ENCODE results near the gene ELOB.

The ELOB gene

GRCh38 chr16:2742323-2743006 is 34.6 kb downstream of the ELOB start:
- Histone ChIP-seq H2AK5ac (ENCODE audit: low read depth, low read length) (peak overlapping the region; percentile 37), H3K4ac (ENCODE audit: low read length) (no peak overlapping the region), H3K4me1 (ENCODE audit: control insufficient read depth in 2 of 2, insufficient read depth in 1 of 2, low read depth in 1 of 2, low read length in 2 of 2) (peaks cover 3 to 18% of the 10 kb centered on the region in 2 donors), H3K4me2 (ENCODE audit: insufficient read depth, low read length, poor library complexity, severe bottlenecking) (no peak overlapping the region), H3K14ac (ENCODE audit: low read length) (no peak overlapping the region), H3K4me3 (ENCODE audit: low read length in 2 of 2) (no peak overlapping the region), H3K79me1 (ENCODE audit: low read depth, low read length) (no peaks in the 10 kb centered on the region), H3K23ac (ENCODE audit: low read depth, low read length, poor library complexity) (peak overlapping the region; percentile 55), H2AFZ (ENCODE audit: low read length) (no peak overlapping the region), H3K27me3 (ENCODE audit: control insufficient read depth in 3 of 3, insufficient read depth in 3 of 3, low read depth in 1 of 3, low read length in 3 of 3) (no peaks in the 10 kb centered on the region), H4K8ac (ENCODE audit: low read depth, low read length) (no peak overlapping the region), H3K18ac (ENCODE audit: low read length) (no peak overlapping the region), H3K36me3 (replicated peaks in 1 of 2; ENCODE audit: control insufficient read depth in 2 of 2, insufficient read depth in 2 of 2, low read length in 2 of 2) (no peaks in the 10 kb centered on the region), H2BK120ac (ENCODE audit: low read depth, low read length) (no peak overlapping the region), H3K9ac (ENCODE audit: low read depth, low read length, poor library complexity) (peak overlapping the region; percentile 72), H3K9me3 (replicated peaks in 1 of 2; ENCODE audit: control insufficient read depth in 2 of 2, insufficient read depth in 1 of 2, low read depth in 1 of 2, low read length in 2 of 2) (no peaks in the 10 kb centered on the region), H3K27ac (replicated peaks; ENCODE audit: low read length) (no peak overlapping the region), H4K91ac (ENCODE audit: low read depth, low read length, poor library complexity) (no peak overlapping the region), H2BK15ac (ENCODE audit: low read length) (no peak overlapping the region), H2BK12ac (ENCODE audit: low read length) (no peak overlapping the region), H2BK5ac (ENCODE audit: low read length) (no peak overlapping the region)
- DNase-seq (ENCODE audit: low spot score): no peak
- WGBS, 2 donors (ENCODE audit: extremely low coverage in 2 of 2, insufficient read length in 2 of 2, insufficient replicate concordance in 1 of 2): no CpG with 5 or more reads among the region's 12 CpGs

GRCh38 chr16:2741168-2741567 is 35.9 kb downstream of the ELOB start:
- H3K4me3 ChIP-seq (ENCODE audit: low read length in 2 of 2): no peak overlapping the region
- no peak for DNase-seq (ENCODE audit: low spot score)
- peak overlapping the region; percentile 32 for H3K14ac ChIP-seq (ENCODE audit: low read length)
- no CpG with 5 or more reads among the region's 4 CpGs for WGBS, 2 donors (ENCODE audit: extremely low coverage in 2 of 2, insufficient read length in 2 of 2, insufficient replicate concordance in 1 of 2)
- no peak overlapping the region for H2AK5ac ChIP-seq (ENCODE audit: low read depth, low read length)
- H4K91ac ChIP-seq (ENCODE audit: low read depth, low read length, poor library complexity): no peak overlapping the region
- H3K27me3 ChIP-seq (ENCODE audit: control insufficient read depth in 3 of 3, insufficient read depth in 3 of 3, low read depth in 1 of 3, low read length in 3 of 3): no peaks in the 10 kb centered on the region
- H3K9ac ChIP-seq (ENCODE audit: low read depth, low read length, poor library complexity): no peak overlapping the region
- H2BK12ac ChIP-seq (ENCODE audit: low read length): no peak overlapping the region
- peak overlapping the region; percentile 19 for H2BK5ac ChIP-seq (ENCODE audit: low read length)
- H3K36me3 ChIP-seq (replicated peaks in 1 of 2; ENCODE audit: control insufficient read depth in 2 of 2, insufficient read depth in 2 of 2, low read length in 2 of 2): no peaks in the 10 kb centered on the region
- H3K27ac ChIP-seq (replicated peaks; ENCODE audit: low read length): no peak overlapping the region
- H2BK15ac ChIP-seq (ENCODE audit: low read length): no peak overlapping the region
- no peak overlapping the region for H4K8ac ChIP-seq (ENCODE audit: low read depth, low read length)
- H3K18ac ChIP-seq (ENCODE audit: low read length): no peak overlapping the region
- no peak overlapping the region for H3K4ac ChIP-seq (ENCODE audit: low read length)
- no peaks in the 10 kb centered on the region for H3K79me1 ChIP-seq (ENCODE audit: low read depth, low read length)
- no peak overlapping the region for H2AFZ ChIP-seq (ENCODE audit: low read length)
- no peak overlapping the region for H3K23ac ChIP-seq (ENCODE audit: low read depth, low read length, poor library complexity)
- peaks cover 3 to 18% of the 10 kb centered on the region in 2 donors for H3K4me1 ChIP-seq (ENCODE audit: control insufficient read depth in 2 of 2, insufficient read depth in 1 of 2, low read depth in 1 of 2, low read length in 2 of 2)
- no peak overlapping the region for H3K4me2 ChIP-seq (ENCODE audit: insufficient read depth, low read length, poor library complexity, severe bottlenecking)
- no peaks in the 10 kb centered on the region for H3K9me3 ChIP-seq (replicated peaks in 1 of 2; ENCODE audit: control insufficient read depth in 2 of 2, insufficient read depth in 1 of 2, low read depth in 1 of 2, low read length in 2 of 2)
- no peak overlapping the region for H2BK120ac ChIP-seq (ENCODE audit: low read depth, low read length)

GRCh38 chr16:2740476-2740875 is 36.6 kb downstream of the ELOB start:
- no peak overlapping the region for H3K18ac ChIP-seq (ENCODE audit: low read length)
- H2AK5ac ChIP-seq (ENCODE audit: low read depth, low read length): no peak overlapping the region

GRCh38 chr16:2739625-2740430 is 37.3 kb downstream of the ELOB start:
- Histone ChIP-seq H2BK15ac (ENCODE audit: low read length) (no peak overlapping the region), H3K27me3 (ENCODE audit: control insufficient read depth in 3 of 3, insufficient read depth in 3 of 3, low read depth in 1 of 3, low read length in 3 of 3) (no peaks in the 10 kb centered on the region), H3K14ac (ENCODE audit: low read length) (no peak overlapping the region), H4K8ac (ENCODE audit: low read depth, low read length) (no peak overlapping the region), H3K36me3 (replicated peaks in 1 of 2; ENCODE audit: control insufficient read depth in 2 of 2, insufficient read depth in 2 of 2, low read length in 2 of 2) (no peaks in the 10 kb centered on the region), H3K18ac (ENCODE audit: low read length) (peak overlapping the region; percentile 60), H3K4me1 (ENCODE audit: control insufficient read depth in 2 of 2, insufficient read depth in 1 of 2, low read depth in 1 of 2, low read length in 2 of 2) (peaks cover 3 to 18% of the 10 kb centered on the region in 2 donors), H3K9ac (ENCODE audit: low read depth, low read length, poor library complexity) (peak overlapping the region; percentile 85), H4K91ac (ENCODE audit: low read depth, low read length, poor library complexity) (no peak overlapping the region), H3K79me1 (ENCODE audit: low read depth, low read length) (no peaks in the 10 kb centered on the region), H3K27ac (replicated peaks; ENCODE audit: low read length) (no peak overlapping the region), H3K4me2 (ENCODE audit: insufficient read depth, low read length, poor library complexity, severe bottlenecking) (no peak overlapping the region), H2BK12ac (ENCODE audit: low read length) (no peak overlapping the region), H3K23ac (ENCODE audit: low read depth, low read length, poor library complexity) (peak overlapping the region; percentile 48), H3K4ac (ENCODE audit: low read length) (no peak overlapping the region), H2BK120ac (ENCODE audit: low read depth, low read length) (no peak overlapping the region), H3K4me3 (ENCODE audit: low read length in 2 of 2) (no peak overlapping the region), H2BK5ac (ENCODE audit: low read length) (peak overlapping the region; percentile 87), H2AK5ac (ENCODE audit: low read depth, low read length) (peak overlapping the region; percentile 65), H2AFZ (ENCODE audit: low read length) (peak overlapping the region; percentile 61), H3K9me3 (replicated peaks in 1 of 2; ENCODE audit: control insufficient read depth in 2 of 2, insufficient read depth in 1 of 2, low read depth in 1 of 2, low read length in 2 of 2) (no peaks in the 10 kb centered on the region)
- no CpG with 5 or more reads among the region's 8 CpGs for WGBS, 2 donors (ENCODE audit: extremely low coverage in 2 of 2, insufficient read length in 2 of 2, insufficient replicate concordance in 1 of 2)
- DNase-seq (ENCODE audit: low spot score): no peak

More at GRCh38 chr16:2740476-2740875, 36.6 kb downstream of the ELOB start:
- no peak overlapping the region for H3K4me3 ChIP-seq (ENCODE audit: low read length in 2 of 2)
- H4K91ac ChIP-seq (ENCODE audit: low read depth, low read length, poor library complexity): no peak overlapping the region
- no CpG with 5 or more reads among the region's 6 CpGs for WGBS, 2 donors (ENCODE audit: extremely low coverage in 2 of 2, insufficient read length in 2 of 2, insufficient replicate concordance in 1 of 2)
- H4K8ac ChIP-seq (ENCODE audit: low read depth, low read length): no peak overlapping the region
- no peak overlapping the region for H3K27ac ChIP-seq (replicated peaks; ENCODE audit: low read length)
- H2BK12ac ChIP-seq (ENCODE audit: low read length): no peak overlapping the region
- no peak overlapping the region for H3K14ac ChIP-seq (ENCODE audit: low read length)
- no peak overlapping the region for H3K9ac ChIP-seq (ENCODE audit: low read depth, low read length, poor library complexity)
- no peak overlapping the region for H2BK15ac ChIP-seq (ENCODE audit: low read length)
- no peak overlapping the region for H2AFZ ChIP-seq (ENCODE audit: low read length)
- H3K4ac ChIP-seq (ENCODE audit: low read length): no peak overlapping the region
- peaks cover 3 to 18% of the 10 kb centered on the region in 2 donors for H3K4me1 ChIP-seq (ENCODE audit: control insufficient read depth in 2 of 2, insufficient read depth in 1 of 2, low read depth in 1 of 2, low read length in 2 of 2)
- no peaks in the 10 kb centered on the region for H3K36me3 ChIP-seq (replicated peaks in 1 of 2; ENCODE audit: control insufficient read depth in 2 of 2, insufficient read depth in 2 of 2, low read length in 2 of 2)
- no peak overlapping the region for H2BK5ac ChIP-seq (ENCODE audit: low read length)
- H2BK120ac ChIP-seq (ENCODE audit: low read depth, low read length): no peak overlapping the region
- H3K23ac ChIP-seq (ENCODE audit: low read depth, low read length, poor library complexity): no peak overlapping the region
- no peaks in the 10 kb centered on the region for H3K27me3 ChIP-seq (ENCODE audit: control insufficient read depth in 3 of 3, insufficient read depth in 3 of 3, low read depth in 1 of 3, low read length in 3 of 3)
- no peaks in the 10 kb centered on the region for H3K79me1 ChIP-seq (ENCODE audit: low read depth, low read length)
- DNase-seq (ENCODE audit: low spot score): no peak
- no peaks in the 10 kb centered on the region for H3K9me3 ChIP-seq (replicated peaks in 1 of 2; ENCODE audit: control insufficient read depth in 2 of 2, insufficient read depth in 1 of 2, low read depth in 1 of 2, low read length in 2 of 2)
- H3K4me2 ChIP-seq (ENCODE audit: insufficient read depth, low read length, poor library complexity, severe bottlenecking): no peak overlapping the region
